HTERT RPE-1 (cell line): ENCODE data around the gene RAD18.

Source experiments
- in situ Hi-C: fragments of 300-500 bp; cut with MboI; formaldehyde crosslinking; loops from 4 replicates; pipeline ENCODE4 v1.14.3; 2020; ENCODE audit warnings: low sequenced_read_pairs

The RAD18 gene

DNA sequence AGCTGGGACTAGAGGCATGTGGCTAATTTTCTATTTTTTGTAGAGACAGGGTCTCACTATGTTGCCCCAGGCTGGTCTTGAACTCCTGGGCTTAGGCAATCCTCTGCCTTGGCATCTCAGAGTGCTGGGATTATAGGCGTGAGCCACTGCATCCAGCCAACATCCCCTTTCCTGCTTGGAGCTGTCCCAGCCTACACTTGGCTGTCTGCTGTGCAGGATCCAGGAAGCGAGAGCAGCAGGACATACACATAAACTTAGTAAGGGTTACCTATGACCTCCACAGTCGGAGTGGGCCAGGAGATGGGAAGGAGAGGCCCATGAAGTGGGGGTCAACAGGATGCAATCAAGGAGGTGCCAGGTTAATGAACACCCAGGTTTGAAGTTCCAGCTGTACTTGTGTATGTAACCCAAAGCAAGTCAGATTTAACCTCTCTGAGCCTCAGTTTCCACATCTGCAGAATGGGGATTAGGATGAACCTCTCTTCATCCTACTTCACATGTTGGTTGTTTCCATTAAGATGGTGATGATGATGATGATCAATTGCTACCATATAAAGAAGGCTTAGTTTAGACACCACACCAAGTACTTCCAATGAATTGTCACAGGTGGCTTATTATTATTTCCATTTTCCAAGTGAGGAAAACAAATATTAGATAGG, 124.4 kb downstream of the RAD18 start:
- in situ Hi-C loops, result no loop called here

DNA sequence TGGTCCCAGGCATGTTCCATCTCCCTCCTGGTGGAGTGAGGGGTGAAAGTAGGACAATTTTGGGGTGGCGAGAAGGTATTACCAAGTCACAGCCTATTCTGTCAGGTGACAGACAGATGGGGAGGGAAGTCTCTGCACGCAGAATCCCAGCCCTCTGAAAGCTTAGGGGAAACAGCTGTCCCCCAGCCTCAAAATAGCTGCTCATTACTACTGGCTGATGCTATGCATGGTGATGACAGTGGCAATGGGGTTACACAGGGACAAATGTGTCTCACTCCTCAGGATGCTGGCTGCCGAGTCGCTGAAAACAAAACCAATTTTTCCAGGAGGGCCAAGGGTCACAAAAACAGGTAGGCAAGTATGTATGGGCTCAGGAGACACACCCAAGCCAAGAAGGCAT, 125.0 kb downstream of the RAD18 start:
- in situ Hi-C loops, result no loop called here

DNA sequence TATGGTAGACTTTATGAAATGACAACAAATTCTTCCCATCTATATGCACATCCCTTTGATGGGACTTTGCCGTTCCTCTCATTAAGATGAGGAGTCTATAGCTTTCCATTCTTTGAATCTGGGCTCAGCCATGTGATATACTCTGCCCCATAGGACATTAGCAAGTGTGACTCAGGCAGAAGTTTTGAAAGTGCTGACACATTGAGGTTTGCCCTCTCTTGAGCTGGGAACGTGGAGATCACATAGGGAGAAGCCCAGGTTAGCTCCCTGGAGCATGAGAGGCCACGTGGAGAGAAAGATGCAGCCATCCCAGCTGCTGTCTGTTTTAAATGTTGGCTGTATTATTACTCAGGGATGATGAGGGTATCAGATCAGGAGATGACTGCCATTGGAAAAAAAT, 126.1 kb downstream of the RAD18 start:
- in situ Hi-C loops, result no loop called here

- in situ Hi-C loops, result no loop called here
Observed at GRCh38 chr3:8836096-8836495, 127.2 kb downstream of the RAD18 start.

DNA sequence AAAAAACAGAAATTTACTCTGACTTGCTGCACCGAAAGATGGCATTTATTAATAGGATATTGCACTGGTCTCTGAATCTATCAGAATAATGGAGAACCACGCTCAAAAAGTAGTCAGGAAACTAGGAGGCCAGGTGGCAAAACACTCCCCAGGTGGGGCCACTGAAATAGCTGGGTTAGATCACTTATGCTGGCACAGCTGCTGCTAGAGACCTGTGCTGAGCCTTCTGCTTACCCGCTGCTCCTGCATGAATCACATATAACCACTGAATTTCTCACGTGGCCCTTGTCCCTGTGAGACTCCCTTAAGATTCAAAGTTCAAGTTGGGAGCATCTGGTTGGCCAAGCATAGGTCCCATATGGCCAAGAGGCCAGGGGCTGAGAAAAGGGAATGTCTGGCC, 127.9 kb downstream of the RAD18 start:
- in situ Hi-C loops, result no loop called here

DNA sequence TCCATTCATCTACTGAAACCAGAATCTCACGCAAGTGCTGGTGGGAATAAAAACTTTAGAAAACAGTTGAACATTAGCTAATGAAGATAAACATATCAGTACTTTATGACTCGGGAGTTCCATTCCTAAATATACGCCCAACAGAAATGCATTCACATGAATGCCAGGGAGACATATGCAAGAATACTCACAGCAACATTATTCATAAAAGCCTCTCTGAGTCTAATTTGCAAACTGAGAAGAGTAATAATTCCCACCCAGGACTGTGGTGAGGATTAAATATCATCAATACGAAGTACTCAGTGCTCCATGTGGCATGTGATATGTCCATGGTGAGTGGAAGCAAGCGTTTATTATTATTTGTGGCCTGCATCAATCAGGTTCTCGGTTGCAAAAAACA, 128.3 kb downstream of the RAD18 start:
- in situ Hi-C loops, result no loop called here

DNA sequence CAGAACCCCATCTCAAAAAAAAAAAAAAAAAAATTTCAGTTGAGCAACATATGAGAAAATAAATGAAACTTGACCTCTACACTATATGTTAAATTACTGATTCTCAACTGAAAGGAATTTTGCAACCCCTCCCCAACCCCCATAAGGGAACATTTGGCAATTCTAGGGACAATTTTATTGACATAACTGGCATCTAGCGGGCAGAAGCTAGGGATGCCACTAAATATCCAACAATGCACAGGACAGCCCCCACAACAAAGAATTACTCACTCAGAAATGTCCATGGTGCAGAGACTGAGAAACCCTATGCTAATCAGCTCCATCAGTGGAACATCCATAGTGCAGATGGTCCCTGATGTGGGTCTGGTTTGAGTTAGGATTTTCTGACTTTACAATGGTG, 135.6 kb downstream of the RAD18 start:
- in situ Hi-C loops, result no loop called here
